GM21528 (cell line): ENCODE data around the gene DUOX1.
"Not testable (repeated sequence)": the region's sequence is repeated elsewhere in the genome, so short reads cannot be mapped to it uniquely, and the experiment has no call there.

Experiments used
- ATAC-seq: cut with Tn5 transposase; IDR thresholded peaks from one replicate; pipeline ENCODE4 v1.9.1; 2021; ENCODE audit warnings: mild to moderate bottlenecking, moderate library complexity; ENCODE audit not compliant: unreplicated experiment, low FRiP score

The DUOX1 gene

DNA sequence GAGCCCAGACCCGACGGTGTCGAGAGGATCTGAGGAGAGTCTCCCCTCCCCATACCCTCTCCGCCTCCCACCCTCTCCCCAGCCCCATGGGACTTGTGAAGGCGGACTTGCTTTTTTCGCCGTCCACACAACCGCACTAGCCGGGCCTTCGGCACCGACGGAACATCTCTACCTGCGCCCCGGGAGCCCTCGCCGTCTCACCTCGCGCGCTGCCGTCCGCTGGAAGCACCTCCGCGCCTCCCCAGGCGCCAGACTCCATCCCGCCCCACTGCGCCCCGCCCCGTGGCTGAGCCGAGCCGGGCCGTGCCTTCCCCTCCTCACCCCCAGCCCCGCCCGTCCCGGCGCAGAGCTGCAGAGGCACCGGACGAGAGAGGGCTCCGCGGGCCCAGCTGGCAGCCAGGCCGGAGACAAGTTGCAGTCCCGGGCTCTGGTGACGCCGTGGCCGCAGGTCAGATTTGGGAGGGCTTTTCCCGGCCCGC is at the start of gene DUOX1, which contains the start of gene DUOXA1:
DUOX1 (plus strand) TSS at position 344 of the 479 bp plus-strand sequence. CDS start 1,973 bp downstream, outside the sequence.
DUOXA1 (minus strand) TSS at position 229 of the 479 bp plus-strand sequence. CDS start 6,865 bp downstream, outside the sequence.
- no peak for ATAC-seq

DNA sequence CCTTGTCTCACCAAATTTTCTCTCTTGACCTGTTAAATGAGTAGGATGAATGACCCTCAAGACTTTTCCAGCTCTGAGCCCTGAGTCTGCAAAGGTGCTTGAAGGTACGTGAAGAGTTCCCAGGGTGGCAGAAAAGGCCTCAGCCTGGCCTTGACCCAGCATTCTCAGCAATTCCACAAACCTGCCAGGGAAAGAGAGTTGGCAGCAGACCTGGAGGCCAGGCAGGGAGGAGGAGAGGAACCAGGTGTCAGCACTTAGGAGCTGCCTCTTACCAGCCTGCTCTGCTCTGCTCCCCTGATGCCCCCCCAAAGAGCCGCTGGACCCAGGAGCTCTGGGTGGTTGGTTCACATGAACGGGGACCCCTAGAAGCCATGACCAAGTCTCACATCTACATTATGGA is 49.2 kb upstream of the DUOX1 start:
- ATAC-seq = not testable (repeated sequence)

DNA sequence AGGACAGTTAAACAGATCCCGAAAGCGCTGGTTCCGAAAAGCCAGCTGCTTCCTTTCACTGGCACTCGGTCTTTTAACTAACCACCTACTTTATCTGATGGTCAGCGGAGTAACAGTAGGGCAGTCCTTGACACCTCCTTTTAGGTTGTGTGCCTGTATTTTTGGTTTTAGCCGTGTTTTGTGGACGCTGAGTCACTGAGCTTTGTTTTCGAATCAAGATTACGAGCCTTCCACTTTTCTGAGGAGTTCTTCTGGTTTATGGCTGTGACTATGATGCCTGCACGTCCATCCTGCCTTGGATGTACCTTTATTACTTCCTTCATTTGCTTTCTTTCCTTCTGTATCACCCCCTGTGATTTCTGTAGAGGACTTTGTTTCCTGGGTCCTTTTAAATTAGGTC is 47.4 kb upstream of the DUOX1 start:
- not testable (repeated sequence) for ATAC-seq

DNA sequence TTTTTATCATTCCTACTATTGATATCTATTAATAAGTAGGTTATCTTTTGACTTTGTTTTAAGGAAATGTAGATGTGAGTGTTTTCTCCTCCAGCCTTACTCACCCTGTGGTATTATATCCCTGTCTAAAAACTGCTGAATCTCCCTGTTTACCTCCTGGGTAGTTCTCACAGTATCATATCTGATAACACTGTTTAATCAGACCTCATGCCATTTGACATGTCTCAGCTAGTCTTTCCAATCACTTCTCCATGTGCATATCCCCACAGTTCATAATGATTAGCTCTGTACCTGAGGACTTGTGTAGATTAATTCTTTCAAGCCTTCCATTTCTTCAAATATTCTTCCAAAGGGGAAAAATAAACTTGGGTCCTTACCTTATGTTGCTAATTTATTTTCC is 46.6 kb upstream of the DUOX1 start:
- no peak for ATAC-seq

DNA sequence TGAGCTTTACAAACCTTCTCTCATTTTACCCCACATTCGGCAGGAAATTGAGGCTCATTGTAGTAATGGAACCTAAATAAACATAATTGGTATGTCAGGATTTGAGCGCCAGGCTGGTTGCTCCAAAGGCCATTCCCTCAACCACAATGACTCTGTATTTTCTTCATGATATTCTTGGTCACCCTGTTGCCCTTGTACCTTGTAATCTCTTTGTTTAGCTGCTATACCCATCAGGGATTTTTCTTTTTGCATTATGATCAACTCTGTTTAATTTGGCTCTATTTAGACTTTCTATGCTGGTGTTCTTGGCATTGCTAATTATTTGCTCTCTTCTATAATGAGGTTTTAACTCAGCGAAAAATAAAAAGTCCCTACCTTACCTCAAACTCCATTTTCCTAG is 45.6 kb upstream of the DUOX1 start:
- no peak for ATAC-seq

DNA sequence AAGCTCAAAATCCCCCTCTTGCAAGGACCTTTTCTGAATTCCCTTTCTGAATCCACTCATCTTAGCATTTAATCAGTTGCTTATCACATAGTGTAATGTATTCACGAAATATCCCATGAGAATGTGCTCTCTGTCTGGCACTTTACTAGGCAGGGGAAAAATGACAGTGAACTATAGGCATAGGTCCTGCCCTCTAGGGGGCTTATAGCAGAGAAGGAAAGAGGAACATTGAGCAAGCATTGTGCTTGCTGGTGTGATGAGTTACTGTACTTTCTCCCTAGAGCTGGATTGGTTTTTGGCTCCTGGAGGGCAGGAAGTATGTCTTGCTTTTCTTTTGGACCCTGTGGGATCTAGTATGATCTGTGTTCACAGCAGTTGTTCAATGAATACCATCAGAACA is 42.3 kb upstream of the DUOX1 start:
- no peak for ATAC-seq

DNA sequence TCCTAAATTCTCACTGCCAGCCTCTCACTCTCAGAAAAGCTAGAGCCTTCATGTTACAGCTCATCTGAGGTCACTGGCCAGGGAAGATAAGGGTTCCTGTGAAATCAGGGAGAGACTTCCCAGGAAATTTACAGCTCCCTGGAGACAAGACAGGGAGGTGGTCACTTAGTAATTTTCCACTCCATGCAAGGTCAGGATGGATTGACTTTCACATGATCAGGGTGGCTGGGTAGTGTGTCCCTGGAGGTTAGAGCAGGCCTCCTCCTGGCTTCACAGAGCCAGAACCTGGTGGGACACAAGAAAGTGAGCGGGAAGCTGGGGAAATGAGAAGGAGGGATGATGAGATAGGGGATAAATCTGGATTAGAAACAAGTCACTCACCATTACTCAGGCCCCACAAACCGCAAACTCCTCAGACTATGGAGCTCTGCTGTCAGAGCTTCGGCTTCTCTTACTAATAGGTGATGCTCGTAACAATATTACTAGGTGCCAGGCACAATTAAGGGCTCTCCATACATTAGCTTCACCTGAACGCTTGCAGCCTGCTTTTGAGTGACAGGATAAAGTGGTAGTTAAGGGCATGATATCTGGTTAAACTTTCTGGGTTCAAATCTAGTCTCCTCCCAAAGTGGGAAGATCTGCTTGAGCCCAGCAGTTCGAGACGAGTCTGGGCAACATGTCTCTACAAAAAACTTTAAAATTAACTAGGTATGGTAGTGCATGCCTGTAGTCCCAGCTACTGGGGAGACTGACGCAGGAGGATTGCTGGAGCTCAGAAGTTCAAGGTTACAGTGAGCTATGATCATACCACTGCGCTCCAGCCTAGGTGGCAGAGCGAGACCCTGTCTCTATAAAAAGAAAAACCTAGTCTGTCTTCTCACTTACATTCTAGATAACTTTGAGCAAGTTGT is 40.7 kb upstream of the DUOX1 start:
- no peak for ATAC-seq

DNA sequence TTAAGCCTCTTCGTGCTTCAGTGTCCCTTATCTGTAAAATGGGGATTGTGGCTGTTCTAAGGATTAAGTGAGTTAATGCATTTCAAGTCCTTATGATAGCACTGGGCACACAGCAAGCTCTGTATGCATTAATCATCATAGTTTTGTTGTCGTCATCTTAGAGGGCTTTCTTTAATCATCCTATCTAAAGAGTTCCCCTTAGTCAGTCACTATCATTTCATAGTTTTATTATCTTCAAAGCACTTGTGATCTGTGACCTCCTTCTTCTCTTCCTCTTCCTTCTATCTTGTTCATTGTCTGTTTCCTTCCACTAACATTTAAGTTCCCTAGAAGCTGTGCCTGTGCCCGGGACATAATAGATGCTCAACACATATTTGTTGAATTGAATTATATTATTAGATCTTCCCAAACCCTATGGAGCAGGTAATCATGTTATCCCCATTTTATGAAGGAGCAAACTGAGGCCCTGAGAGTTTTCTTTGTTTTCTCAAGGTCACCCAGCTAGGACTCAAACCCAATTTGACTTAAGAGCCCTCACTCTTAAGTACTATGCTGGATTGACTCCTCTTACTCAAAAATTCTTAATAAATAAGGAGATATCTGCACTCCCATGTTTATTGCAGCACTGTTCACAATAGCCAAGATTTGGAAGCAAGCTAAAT is 40.0 kb upstream of the DUOX1 start:
- ATAC-seq = no peak

DNA sequence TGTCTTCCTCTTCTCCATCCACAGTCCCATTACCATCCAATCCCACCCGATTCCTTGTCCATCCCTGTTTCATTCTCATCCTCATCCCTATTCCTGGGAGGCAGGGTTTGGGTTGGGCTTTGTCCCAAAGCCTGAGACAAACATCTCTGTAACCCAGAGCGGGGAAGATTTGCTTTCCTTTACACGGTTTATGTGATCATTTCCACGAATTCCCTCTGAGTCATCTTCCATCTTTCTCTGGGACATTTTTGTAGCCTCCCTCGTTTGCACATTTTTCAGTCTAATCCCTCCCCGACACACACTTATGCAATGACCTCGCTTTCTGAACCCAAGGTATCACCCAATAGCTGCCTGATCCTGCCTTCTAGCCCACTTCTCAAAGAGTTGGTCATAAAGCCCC is 38.6 kb upstream of the DUOX1 start:
- no peak for ATAC-seq

DNA sequence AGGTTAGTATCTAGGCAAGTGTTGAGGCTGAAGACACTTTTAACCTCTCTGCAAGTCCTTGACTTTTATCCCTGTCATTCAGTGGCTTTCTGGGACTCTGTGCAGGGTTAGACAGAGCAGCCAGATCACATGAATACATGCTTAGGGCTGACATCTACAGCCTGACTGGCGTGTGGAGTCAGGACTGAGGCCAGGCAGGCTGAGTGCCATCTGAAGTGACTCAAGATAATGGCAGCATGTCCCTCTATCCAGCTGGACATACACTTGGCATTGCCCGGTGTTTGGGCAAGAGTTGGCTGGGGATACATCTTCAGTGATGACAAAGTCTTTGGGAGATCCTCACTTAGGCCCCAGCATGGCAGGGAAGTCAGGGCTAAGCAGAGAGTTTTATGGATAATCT is 38.2 kb upstream of the DUOX1 start:
- ATAC-seq = no peak

DNA sequence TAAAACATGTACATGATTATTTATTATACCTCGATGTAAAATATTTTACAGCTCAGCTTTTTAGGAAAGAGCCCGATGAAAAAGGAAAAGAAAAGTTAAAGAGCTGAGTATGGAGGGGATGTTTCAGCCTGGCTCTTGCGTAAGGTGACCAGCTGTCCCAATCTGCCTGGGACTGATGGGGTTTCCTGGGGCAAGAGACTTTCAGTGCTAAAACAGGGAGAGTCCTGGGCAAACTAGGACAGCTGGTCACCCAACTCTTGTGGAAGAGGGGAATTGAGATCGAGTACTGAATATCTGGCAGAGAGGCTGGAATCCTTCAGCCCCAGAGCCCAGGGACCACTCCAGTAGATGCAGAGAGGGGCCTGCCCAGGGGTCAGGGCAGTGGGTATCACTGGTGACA is 36.8 kb upstream of the DUOX1 start:
- no peak for ATAC-seq

DNA sequence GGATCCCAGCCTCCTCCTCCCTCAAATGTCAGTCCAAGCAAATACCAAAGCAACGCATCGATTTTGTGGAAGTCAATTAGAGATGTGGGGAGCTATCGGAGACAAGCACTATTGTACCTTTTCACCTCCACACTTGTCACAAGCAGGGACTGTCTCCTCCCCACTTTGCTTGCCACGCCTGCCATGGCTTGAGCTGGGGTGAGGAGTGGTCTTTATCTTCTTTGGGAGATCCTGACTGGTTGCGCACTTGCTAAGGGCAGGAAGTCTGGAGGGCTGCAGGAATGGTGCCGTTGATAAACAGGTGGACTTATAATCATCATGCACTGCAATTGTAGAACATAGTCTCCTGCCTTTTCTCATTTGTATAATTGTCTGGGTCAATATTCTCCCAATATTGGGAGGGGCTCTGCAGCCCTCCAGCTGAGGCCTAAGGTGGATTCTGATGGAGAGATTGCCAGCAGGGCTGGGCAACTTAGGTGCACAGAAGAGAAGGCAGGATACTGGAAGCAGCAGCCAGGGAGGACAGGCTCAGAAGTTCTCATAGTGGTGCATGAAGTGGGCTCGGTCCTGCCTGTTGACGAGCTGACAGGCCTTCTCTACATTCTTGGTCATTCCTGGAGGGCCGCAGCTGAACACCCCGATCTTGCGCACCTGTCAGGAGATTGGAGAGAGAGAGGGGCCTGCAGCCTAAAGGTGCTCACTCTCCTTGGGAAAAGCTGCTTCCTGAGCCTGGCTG is 36.0 kb upstream of the DUOX1 start:
- ATAC-seq = no peak

DNA sequence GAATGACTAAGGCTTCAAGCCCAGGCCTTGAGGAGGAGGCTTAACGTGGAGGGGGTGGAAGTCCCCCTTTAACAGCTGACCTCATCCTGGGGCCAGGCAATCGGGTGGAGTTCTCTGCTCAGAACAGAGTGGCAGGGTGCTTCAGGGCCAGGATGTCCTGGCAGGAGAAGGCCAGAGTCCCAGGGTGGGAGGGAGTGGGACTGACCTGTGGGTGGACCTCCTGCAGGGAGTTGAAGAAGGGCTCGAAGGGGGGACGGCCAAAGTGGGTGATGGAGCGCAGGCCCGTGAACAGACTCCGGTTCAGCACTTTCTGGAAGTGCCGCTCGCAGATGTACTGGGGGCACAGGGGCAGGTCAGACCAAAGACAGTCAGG is 35.5 kb upstream of the DUOX1 start:
- no peak for ATAC-seq

DNA sequence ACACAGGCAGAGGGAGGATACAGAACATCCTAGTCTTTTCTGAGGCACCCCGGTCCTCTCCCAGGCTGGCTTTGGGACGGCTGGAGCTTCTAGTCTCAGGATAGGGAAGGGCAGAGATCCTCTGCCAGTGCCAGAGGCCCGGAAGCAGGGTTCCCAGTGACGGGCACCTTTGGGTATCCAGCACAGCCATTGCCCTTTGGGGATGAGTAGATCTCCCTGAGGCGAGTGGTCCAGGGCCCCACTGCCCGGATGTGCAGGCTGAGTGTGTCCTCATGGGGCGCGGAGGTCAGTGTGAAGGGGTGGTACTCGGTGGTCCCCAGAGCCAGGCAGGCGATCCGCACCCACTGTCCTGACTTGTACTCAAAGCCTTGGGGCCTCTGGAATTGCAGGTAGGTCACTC is 34.1 kb upstream of the DUOX1 start:
- no peak for ATAC-seq

DNA sequence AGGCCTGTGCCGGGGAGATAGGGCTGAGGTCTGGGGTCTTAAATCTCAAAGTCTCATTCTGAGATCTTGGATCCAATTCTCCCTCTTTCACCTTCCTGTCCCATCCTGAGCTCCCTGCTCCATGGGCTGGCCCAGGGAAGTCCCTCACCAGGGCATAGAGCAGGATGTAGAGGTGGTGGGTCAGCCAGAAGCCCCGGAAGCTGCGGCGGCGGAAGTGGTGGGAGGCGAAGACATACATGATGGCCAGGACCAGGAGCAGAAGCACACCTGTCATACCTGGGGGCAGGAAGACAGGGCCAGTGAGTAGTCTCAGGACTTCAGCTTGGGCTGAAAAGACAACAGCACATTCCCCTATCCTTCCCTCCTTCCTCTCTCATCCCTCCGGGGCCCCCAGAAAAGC is 32.3 kb upstream of the DUOX1 start:
- no peak for ATAC-seq

DNA sequence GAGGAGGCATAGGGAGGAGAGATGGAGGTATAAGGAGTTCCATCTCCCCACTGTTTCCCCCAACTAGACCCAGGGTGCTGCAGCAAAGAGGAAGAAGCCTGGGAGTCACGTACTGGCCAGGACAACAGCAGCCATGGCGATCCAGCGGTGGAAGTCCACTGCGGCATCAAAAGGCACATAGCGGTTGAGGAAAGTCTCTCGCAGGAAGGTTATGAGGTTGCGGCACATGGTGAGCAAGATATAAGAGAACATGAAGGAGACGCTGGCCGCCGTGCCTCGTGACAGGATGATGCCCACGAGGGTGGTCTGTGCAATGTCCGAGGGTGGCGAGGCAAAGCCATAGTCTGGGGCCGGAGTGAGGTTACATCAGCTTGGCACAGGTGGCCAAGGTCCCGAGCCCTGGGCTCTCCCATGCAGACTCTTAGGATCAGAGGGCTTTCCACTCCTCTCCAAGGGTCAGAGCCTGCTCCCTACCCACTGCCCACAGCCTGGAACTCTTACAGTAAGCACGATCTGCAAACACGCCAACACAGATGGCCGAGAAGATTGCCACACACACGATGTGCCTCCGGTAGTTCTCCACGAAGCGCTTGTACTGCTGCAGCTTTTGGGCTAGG is 30.1 kb upstream of the DUOX1 start:
- no peak for ATAC-seq

DNA sequence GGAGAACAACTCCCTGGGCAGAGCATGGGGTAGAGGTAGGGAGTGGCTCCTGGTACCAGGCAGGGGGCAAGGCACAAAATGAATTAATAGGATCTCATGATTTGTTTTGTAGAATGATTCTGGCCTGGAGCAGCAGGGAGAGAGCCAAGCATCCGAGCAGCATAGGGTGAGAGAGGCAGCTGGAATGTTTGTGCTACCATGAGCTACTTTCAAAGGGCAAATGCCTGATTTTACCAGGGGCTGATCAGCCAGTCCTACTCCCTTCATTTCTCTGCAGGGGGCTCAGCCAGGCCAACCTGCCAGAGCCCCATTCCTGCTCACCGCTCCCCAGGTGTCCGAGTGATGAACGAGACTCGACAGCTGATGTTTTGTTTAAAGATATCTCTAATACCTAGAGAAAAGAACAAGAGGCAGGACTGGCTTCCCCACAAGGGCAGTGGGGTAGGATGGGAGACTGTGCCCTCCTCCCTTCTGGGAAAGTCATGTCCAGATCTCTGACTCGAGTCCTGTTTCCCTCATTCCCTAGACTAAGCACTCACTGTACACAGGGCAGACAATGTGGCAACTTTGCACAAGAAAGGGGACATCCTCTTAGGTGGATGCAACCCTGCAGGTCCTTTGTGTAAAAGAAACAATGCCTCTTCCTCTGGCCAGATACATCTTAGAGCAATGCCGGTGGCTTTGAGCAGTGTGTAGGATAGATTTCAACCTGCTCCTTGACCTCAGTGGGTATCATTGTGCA is 28.7 kb upstream of the DUOX1 start:
- no peak for ATAC-seq

DNA sequence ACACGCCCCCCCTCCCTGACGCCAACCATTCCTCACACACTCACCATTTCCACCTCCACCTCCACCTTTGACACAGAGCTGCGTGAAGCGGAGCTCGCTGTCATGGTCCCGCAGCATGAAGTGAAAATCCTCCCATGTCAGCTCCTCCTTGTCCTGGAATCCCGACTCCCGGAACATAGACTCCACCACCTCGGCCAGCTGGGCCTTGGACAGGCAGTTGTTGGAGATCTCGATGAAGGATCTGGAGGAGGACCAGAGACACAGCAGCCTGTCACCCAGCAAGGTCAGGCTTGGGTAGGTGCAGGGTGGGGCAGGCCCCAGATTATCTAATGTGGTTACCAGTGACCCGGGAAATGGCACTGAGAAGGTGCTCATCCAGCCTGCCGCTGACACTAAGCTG is 28.0 kb upstream of the DUOX1 start:
- no peak for ATAC-seq

DNA sequence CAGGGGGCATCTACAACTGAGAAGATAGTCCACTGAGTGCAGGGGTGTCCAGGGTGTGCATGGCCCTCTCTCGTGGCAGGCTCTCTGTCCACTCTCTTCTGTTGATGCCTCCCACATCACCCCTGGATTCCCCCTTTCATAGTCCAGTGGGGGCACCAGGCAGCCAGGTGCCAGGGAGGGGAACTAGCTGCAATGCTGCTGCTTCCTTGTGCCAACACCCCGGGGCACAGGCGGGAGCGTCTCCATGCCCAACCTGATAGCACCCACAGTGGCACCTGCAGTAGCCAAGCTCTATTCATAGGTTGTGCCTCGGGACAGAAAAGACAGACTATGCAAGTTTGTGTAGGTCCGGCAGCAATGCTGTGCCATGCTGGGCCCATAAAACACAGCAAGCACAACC is 27.6 kb upstream of the DUOX1 start:
- ATAC-seq = no peak

DNA sequence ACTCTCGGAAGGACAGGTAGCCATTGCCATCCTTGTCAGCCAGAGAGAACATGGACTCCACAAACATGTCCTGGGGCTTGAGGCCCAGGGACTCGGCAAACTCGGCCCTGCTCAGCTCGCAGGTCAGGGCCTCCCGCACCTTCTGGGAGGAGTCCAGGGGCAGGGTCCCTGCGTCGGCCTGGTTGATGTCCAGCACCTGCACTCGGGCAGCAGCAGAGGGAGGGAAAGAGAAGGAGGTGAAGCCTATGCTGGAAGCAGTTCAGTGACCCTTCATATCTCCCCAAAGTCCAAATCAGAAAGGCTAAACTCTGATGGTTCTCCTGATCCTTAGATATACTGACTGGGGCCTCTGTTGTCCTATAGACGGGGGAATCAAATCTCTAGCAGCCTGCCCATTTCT is 25.6 kb upstream of the DUOX1 start:
- not testable (repeated sequence) for ATAC-seq
